ENCODE measurements around the gene PHF12.
A peak's percentile ranks its signal among the peaks of the same experiment; 100 is the strongest.

Gene PHF12

GRCh38 chr17:28954886-28955285, 3.6 kb upstream of the PHF12 start:
- no peak for TF ChIP-seq POLR2A (IDR thresholded peaks at IDR 0.05; ENCODE audit: low read depth, low read length)
- FAIRE-seq (no peak), DNase-seq (ENCODE audit: insufficient read length, low spot score) (no peak)

GRCh38 chr17:28953444-28954118, 2.3 kb upstream of the PHF12 start:
- no peak for TF ChIP-seq POLR2A (IDR thresholded peaks at IDR 0.05; ENCODE audit: low read depth, low read length)
- FAIRE-seq (no peak), DNase-seq (ENCODE audit: insufficient read length, low spot score) (no peak)

- DNase-seq (ENCODE audit: insufficient read length, low spot score) (peak; percentile 96), FAIRE-seq (peak; percentile 50)
- TF ChIP-seq POLR2A (IDR thresholded peaks at IDR 0.05; ENCODE audit: low read depth, low read length), result peak; percentile 34
Measured at GRCh38 chr17:28951991-28952975, 965 bp upstream of the PHF12 start.

GRCh38 chr17:28950752-28951427, 428 bp downstream of the PHF12 start:
- no peak for FAIRE-seq
- no peak for DNase-seq (ENCODE audit: insufficient read length, low spot score)
- TF ChIP-seq POLR2A (IDR thresholded peaks at IDR 0.05; ENCODE audit: low read depth, low read length), result no peak; the same call in 1 of the 2 replicates

- TF ChIP-seq POLR2A (IDR thresholded peaks at IDR 0.05; ENCODE audit: low read depth, low read length), result no peak
- no peak for FAIRE-seq
- no peak for DNase-seq (ENCODE audit: insufficient read length, low spot score)
Measured at GRCh38 chr17:28950017-28950751, 1.1 kb downstream of the PHF12 start.

GRCh38 chr17:28949185-28950016, 1.9 kb downstream of the PHF12 start:
- peak; percentile 24; the same call in 1 of the 2 replicates for TF ChIP-seq POLR2A (IDR thresholded peaks at IDR 0.05; ENCODE audit: low read depth, low read length)
- FAIRE-seq, result no peak
- DNase-seq (ENCODE audit: insufficient read length, low spot score), result no peak

- no peak for DNase-seq (ENCODE audit: insufficient read length, low spot score)
- no peak for FAIRE-seq
- TF ChIP-seq POLR2A (IDR thresholded peaks at IDR 0.05; ENCODE audit: low read depth, low read length), result no peak
Measured at GRCh38 chr17:28948873-28949184, 2.5 kb downstream of the PHF12 start.

- FAIRE-seq (no peak), DNase-seq (ENCODE audit: insufficient read length, low spot score) (no peak)
- TF ChIP-seq POLR2A (IDR thresholded peaks at IDR 0.05; ENCODE audit: low read depth, low read length), result no peak
Measured at GRCh38 chr17:28948342-28948741, 3.0 kb downstream of the PHF12 start.

GRCh38 chr17:28947639-28948038, 3.7 kb downstream of the PHF12 start:
- DNase-seq (ENCODE audit: insufficient read length, low spot score) (no peak), FAIRE-seq (no peak)
- no peak for TF ChIP-seq POLR2A (IDR thresholded peaks at IDR 0.05; ENCODE audit: low read depth, low read length)

- TF ChIP-seq POLR2A (IDR thresholded peaks at IDR 0.05; ENCODE audit: low read depth, low read length), result no peak
- FAIRE-seq, result peak; percentile 33
Measured at GRCh38 chr17:28946239-28946638, 5.1 kb downstream of the PHF12 start.

GRCh38 chr17:28944862-28945741, 6.2 kb downstream of the PHF12 start:
- DNase-seq (ENCODE audit: insufficient read length, low spot score), result no peak
- no peak for FAIRE-seq
- TF ChIP-seq POLR2A (IDR thresholded peaks at IDR 0.05; ENCODE audit: low read depth, low read length), result no peak

More at GRCh38 chr17:28946239-28946638, 5.1 kb downstream of the PHF12 start:
- no peak for DNase-seq (ENCODE audit: insufficient read length, low spot score)

- TF ChIP-seq POLR2A (IDR thresholded peaks at IDR 0.05; ENCODE audit: low read depth, low read length), result no peak
- FAIRE-seq (no peak), DNase-seq (ENCODE audit: insufficient read length, low spot score) (no peak)
Measured at GRCh38 chr17:28944343-28944742, 7.0 kb downstream of the PHF12 start.

Data from H54 (cell line).